Measurements from ENCODE around the gene ABCB8.

- TF ChIP-seq POLR2A (IDR thresholded peaks at IDR 0.05; ENCODE audit: low read length), result no peak
- TF ChIP-seq GATA1 (IDR thresholded peaks at IDR 0.05; ENCODE audit: low read depth, low read length), result no peak
Observed at GRCh38 chr7:151051108-151051507, 22.9 kb downstream of the ABCB8 start.
